T-helper 2 cell treated with Interferon-gamma antibody and Interleukin-4, amounts not matched to agents 5 μg/mL and 100 μg/mL, for 36 hours (primary cell): Measurements from ENCODE around the gene PIKFYVE.

ENCODE experiments used
- DNase-seq: peaks from one replicate; pipeline ENCODE4 v3.0.0; 2021; ENCODE audit warnings: low spot score
- H3K27ac Mint-ChIP-seq: one replicate; pipeline ENCODE4 v1.8.0; 2021; ENCODE audit warnings: mild to moderate bottlenecking, mixed read lengths
- H3K27me3 Mint-ChIP-seq: one replicate; pipeline ENCODE4 v1.8.0; 2021; ENCODE audit warnings: low read depth, mixed read lengths
- H3K36me3 Mint-ChIP-seq: one replicate; pipeline ENCODE4 v1.8.0; 2021; ENCODE audit warnings: low read depth, mixed read lengths
- H3K4me1 Mint-ChIP-seq: one replicate; pipeline ENCODE4 v1.8.0; 2021; ENCODE audit warnings: low read depth, mixed read lengths
- H3K4me3 Mint-ChIP-seq: one replicate; pipeline ENCODE4 v1.8.0; 2022; ENCODE audit warnings: mild to moderate bottlenecking, moderate library complexity, mixed read lengths
- H3K9me3 Mint-ChIP-seq: one replicate; pipeline ENCODE4 v1.8.0; 2021; ENCODE audit warnings: mixed read lengths

Gene PIKFYVE

GRCh38 chr2:208407667-208408066 is 141.6 kb downstream of the PIKFYVE start:
- H3K4me1 Mint-ChIP-seq = peaks cover 2% of the 10 kb centered on the region
- no peak overlapping the region for H3K27ac Mint-ChIP-seq
- H3K36me3 Mint-ChIP-seq = no peaks in the 10 kb centered on the region
- H3K27me3 Mint-ChIP-seq = peaks cover 55% of the 10 kb centered on the region
- no peak overlapping the region for H3K4me3 Mint-ChIP-seq
- DNase-seq = no peak
- H3K9me3 Mint-ChIP-seq = no peaks in the 10 kb centered on the region
